ENCODE measurements around the gene CD5L.

The CD5L gene

DNA sequence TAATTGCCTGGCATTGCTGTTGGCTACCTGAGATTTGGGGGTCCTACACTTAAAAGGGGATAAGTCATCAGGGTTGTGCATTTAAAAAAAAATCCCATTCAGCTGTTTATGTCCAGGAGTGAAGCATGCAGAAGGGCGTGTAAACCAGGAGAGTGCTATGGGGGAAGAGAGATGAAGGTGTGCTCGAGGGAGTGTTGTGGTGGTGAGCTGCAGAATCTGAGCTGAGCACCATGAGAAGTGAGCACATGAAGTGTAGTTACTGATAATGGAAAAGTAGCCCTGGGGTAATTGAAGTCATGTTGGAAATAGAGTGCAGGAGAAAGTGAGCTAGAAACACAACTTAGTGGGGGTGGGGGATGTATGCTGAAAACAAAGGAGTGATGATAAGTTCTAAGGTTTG, 22.4 kb downstream of the CD5L start:
- no peak for DNase-seq

DNA sequence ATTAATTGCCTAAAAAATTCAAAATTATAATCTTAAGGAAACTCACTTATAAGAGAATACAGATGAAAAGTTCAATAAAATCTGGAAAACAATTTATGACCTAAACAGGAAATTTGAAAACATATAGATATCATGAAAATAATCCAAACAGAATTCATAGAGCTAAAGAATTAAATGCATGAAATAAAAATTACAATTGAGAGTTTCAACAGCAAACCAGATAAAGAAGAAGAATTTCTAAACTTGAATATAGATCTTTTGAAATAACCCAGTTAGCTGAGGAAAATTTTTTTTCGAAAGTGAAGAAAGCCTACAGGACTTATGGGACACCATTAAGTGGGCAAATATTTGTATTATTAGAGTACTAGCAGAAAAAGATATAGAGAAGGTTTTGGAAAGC, 28.3 kb downstream of the CD5L start:
- DNase-seq, result no peak

DNA sequence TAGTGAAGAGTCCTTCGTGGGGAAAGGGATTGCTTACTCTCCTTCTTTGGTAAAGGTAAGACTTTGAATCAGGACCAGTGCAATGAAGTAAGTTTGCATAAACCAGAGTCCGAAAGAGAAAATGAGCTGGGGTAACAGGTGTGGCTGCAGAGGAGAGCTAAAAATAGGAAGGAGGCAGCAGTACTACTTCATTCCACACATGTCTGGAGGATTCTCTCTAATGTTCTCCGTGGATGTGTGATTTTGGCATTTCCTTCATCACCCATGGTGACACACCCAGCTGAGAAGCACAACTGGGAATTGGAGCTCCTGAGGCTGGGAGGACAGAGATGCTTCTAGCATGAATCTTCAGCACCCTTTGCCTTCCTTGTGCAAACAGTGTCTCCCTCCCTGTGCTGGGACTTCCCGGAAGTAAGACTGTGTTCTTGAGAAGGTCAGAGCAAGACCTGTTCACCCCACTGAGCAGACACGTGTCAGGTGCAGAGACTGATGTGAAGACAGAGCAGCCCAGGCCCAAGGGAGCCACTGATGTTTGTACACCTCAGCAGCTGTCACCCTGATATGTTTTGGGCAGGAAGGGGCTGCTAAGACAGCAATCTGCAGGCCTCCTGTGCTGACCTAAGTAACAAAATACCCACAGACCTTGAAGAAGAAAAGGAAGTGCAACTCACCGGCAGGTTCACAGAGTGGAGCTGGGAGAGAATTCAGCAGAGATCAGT, 35.0 kb downstream of the CD5L start:
- no peak for DNase-seq

DNA sequence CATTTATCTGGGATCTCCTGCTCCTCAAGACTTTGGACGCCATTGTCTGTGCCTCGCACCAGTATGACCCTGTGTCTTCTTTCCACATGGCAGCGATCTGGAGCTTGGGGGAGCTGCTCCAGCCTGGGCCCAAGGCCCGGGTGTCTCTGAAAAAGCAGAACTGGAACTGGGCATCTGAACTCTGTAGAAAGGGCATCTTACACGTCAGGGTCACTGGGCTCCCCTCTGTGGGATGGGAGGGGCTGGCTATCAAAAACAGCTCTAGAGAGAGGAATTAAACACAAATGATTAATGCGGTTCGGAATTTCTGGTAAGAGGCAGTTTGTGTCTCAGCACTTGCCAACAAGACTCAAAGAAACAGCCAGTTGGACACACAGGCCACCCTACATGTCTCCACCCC, 37.8 kb downstream of the CD5L start:
- DNase-seq, result peak in 4 of 56 donors; percentile 0 to 14 (median 2)

DNA sequence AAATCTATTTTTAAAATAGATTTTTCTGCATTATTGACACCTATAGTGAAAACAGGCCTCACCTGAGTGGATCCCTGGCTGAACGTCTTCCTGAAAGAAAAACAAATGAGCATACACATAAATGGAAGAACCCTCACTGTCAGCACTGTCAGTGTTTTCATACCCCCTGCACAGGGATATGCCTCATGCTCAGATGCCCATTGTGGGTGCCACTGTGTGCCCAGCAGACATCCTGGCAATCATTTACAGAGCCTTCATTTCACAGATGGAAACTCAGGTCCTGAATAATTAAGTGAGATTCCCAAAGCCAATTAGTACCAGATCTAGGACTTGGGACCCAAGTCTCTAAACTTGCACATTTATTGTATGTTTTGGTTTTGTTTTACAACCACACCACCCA, 41.6 kb downstream of the CD5L start:
- no peak for DNase-seq

DNA sequence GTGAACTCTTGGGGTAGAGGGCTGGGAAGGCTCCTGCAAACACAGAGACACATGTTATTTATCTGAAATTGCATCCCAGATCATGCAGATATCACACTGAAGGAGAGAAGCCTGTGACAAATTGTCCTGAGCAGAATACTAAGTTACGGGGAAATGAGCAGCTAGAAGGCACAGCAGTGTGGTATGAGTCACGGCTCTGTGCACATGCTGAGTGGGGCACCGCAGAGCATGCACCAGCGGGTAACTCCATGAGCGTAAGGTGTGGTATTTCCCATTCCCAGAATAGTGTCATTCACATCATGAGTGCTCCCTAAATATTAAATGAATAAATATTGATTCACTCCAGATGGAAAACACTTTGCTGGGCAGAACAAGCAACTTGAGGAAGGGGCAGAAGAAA, 43.4 kb downstream of the CD5L start:
- no peak for DNase-seq

DNA sequence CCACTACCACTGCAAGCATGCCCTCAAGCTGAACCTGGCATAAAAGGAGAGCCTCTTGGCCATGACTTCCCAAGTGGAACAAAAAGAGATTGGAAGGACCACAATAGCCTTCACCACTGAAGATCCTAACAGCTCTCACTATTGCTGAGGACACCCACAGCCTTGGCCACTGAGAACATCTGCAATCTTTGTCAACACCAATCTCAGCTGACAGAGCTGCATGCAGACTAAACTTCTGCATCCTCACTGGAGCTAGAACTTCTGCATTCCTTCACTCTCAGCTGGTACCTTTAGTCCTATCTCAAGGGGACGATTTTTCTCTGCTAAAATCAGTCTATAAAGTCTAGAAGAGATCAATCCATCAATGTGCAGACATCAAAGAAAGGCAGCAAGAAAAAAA, 56.4 kb downstream of the CD5L start:
- no peak for DNase-seq

DNA sequence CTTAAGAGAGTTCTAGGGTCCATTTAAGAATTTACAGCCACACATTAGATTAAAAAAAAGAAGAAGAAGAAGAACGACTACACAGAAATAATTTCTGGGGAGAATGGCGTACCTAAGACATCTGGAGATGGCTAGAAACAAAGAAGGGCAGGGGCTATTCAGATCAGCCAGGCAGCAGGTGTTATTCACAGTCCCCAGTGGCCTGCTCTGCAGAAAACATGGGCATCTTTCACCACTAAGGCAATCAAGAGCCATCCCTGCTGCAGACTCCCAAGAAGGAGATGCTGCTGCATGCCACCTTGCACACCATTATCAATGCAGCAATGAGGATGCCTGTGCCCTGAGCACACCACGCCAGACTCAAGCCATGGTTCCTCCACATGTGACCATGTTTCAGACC, 56.8 kb downstream of the CD5L start:
- no peak for DNase-seq

DNA sequence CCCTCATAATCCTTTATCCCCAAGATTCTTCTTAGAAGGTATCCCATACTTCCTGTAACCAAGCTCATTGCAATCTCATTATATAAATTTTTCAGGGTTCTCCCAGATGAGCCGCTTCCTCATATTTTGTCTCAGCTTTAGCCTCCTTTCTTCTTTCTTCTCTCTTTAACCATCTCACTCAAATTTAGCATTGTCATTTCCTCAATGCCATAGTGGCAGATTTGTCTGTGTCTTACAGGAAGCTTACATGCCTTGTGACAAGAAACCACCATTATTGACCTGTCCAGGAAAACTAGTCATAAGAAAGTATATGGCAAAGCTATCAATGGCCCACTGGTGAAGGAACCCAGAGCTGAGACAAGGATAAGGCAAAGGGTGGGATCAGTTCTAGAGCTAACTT, 58.7 kb downstream of the CD5L start:
- no peak for DNase-seq

DNA sequence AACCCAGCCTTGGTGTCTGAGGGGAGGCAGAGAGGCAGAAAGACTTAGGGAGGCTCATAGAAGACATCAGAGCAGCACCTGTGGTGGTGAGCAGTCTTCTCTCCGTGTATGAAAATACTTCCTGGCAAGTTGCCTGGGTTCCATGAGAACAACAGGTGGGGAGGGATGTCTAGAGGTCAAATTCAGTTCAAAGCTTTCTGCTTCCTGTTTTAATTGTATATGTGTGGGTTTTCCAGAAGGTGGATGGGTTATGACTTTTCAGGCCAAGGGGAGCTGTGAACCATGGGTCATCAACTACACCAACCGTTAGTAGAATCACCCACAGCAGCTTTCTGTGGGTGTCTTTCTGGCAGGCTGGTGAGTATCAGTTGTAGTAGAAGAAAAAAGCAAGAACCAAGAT, 60.6 kb downstream of the CD5L start:
- DNase-seq, result no peak
